Measurements from ENCODE around the gene OXGR1. TPM values are rescaled to one million over a fixed set of nuclear protein-coding genes. Genes with fewer than 3 reads are reported as not detected.

Gene OXGR1
- total RNA-seq, 4 donors from 2014 or later: 0.17 to 5.5 (median 1.2) TPM

DNA sequence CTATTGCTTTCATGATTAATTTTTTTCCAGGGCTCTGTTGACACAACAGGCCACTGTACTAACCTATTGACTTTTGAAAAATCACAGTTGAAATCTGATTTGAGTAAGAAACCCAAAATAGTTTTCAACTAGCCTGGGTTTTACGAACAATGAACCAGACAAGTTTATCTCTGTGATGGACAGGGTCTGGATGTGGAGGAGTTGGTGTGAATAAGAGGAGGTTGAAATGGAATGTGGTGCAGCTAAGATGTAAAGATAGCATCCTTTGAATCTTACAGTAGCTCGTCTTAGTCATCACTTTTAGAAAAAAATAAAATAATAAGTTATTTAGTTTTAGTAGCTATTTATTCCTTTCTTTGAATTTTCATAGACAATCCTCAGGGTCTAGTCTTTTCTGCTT lies 8.3 kb upstream of the OXGR1 start:
- Histone ChIP-seq H3K36me3 (no peaks in the 10 kb centered on the region), H3K4me3 (no peak overlapping the region), H3K27me3 (peaks cover 0 to 5% (median 0%) of the 10 kb centered on the region in 4 donors), H3K9me3 (no peaks in the 10 kb centered on the region), H3K4me1 (no peaks in the 10 kb centered on the region), H3K27ac (replicated peaks in 1 of 4) (no peak overlapping the region)
- 68% methylated on average over 2 of the region's 2 CpGs for WGBS
- TF ChIP-seq POLR2AphosphoS5 (IDR thresholded peaks at IDR 0.05) (no peak), POLR2A (IDR thresholded peaks at IDR 0.05; ENCODE audit: low read depth) (no peak), EP300 (IDR thresholded peaks at IDR 0.05) (no peak), CTCF (IDR thresholded peaks at IDR 0.05) (no peak)
- DNase-seq (ENCODE audit: extremely low spot score): no peak
- intact Hi-C loops (cut with DNase I): no loop called here

DNA sequence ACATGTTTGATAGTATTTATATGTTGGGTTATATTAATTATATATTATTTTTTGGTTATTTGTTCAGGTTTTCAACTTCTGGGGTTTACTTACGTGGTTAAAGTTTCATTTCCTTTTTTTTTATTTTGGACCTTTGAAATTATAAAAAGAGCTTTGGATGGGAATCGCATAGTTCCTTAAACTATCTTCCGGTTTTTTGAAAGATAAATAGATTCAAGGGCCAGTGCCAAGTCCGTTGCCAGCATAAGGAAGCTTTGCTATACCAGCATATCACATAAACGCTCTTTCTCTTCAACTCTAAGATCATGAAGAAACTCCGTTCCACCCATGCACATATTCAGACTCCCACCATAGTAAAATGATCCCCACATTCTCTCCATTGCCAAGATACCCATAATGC lies 7.4 kb upstream of the OXGR1 start:
- Histone ChIP-seq H3K4me1 (no peaks in the 10 kb centered on the region), H3K27me3 (peaks cover 0 to 5% (median 0%) of the 10 kb centered on the region in 4 donors), H3K27ac (replicated peaks in 1 of 4) (no peak overlapping the region), H3K36me3 (no peaks in the 10 kb centered on the region), H3K9me3 (no peaks in the 10 kb centered on the region), H3K4me3 (no peak overlapping the region)
- DNase-seq (ENCODE audit: extremely low spot score): no peak
- intact Hi-C loops (cut with DNase I): no loop called here
- 58% methylated on average over 6 of the region's 6 CpGs for WGBS
- no peak for TF ChIP-seq POLR2A (IDR thresholded peaks at IDR 0.05; ENCODE audit: low read depth)
- TF ChIP-seq POLR2AphosphoS5 (IDR thresholded peaks at IDR 0.05): no peak
- no peak for TF ChIP-seq CTCF (IDR thresholded peaks at IDR 0.05)
- TF ChIP-seq EP300 (IDR thresholded peaks at IDR 0.05): no peak

DNA sequence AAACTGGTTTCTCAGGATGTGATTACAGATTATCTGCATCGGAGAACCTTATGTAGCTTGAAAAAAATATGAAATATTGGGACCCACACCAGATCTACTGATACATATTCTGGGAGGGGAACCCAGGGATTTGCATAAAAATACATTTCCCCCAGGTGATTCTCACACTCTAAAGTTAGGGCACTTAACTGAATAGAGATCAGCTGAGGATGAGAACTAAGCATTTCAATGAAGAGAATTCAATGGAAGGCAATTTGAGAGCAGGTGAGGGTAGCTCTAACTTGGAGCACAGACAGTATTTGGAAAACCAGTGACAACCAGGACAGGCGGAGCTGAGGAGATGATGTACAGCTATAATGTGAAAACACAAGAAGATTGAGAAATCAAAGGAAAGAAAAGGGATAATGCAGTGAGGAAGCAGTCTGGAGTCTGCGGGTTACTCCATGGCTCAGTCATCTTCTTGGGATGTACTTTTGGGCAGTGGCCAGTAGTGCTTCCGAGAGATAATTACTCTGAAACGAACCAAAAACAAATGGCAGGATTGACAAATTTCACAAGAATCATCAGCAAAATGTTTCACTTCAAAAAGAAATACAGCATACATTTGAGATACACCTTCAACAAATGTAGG lies 6.1 kb upstream of the OXGR1 start:
- Histone ChIP-seq H3K27ac (replicated peaks in 1 of 4) (no peak overlapping the region), H3K4me1 (no peaks in the 10 kb centered on the region), H3K36me3 (no peaks in the 10 kb centered on the region), H3K27me3 (peaks cover 0 to 15% (median under 1%) of the 10 kb centered on the region in 4 donors), H3K9me3 (no peaks in the 10 kb centered on the region), H3K4me3 (no peak overlapping the region)
- no peak for DNase-seq (ENCODE audit: extremely low spot score)
- TF ChIP-seq CTCF (IDR thresholded peaks at IDR 0.05) (no peak), POLR2A (IDR thresholded peaks at IDR 0.05; ENCODE audit: low read depth) (no peak), EP300 (IDR thresholded peaks at IDR 0.05) (no peak), POLR2AphosphoS5 (IDR thresholded peaks at IDR 0.05) (no peak)
- intact Hi-C loops (cut with DNase I): no loop called here
- WGBS: 75% methylated on average over 5 of the region's 5 CpGs

- TF ChIP-seq POLR2A (IDR thresholded peaks at IDR 0.05; ENCODE audit: low read depth) (no peak), EP300 (IDR thresholded peaks at IDR 0.05) (no peak), POLR2AphosphoS5 (IDR thresholded peaks at IDR 0.05) (no peak), CTCF (IDR thresholded peaks at IDR 0.05) (no peak)
- Histone ChIP-seq H3K4me3 (no peak overlapping the region), H3K9me3 (no peaks in the 10 kb centered on the region), H3K27ac (replicated peaks in 1 of 4) (no peak overlapping the region), H3K4me1 (peaks cover 4 to 9% (median 8%) of the 10 kb centered on the region in 4 donors), H3K27me3 (peaks cover 0 to 28% (median 6%) of the 10 kb centered on the region in 4 donors), H3K36me3 (no peaks in the 10 kb centered on the region)
- DNase-seq (ENCODE audit: extremely low spot score): no peak
- intact Hi-C loops (cut with DNase I): no loop called here
- 98% methylated on average over 2 of the region's 2 CpGs for WGBS
These were observed 4.8 kb upstream of the OXGR1 start for GRCh38 chr13:96999091-96999490.

- Histone ChIP-seq H3K4me3 (no peak overlapping the region), H3K9me3 (no peaks in the 10 kb centered on the region), H3K4me1 (peaks cover 7 to 15% (median 14%) of the 10 kb centered on the region in 4 donors), H3K36me3 (no peaks in the 10 kb centered on the region), H3K27ac (replicated peaks in 1 of 4) (no peak overlapping the region), H3K27me3 (peaks cover 0 to 38% (median 7%) of the 10 kb centered on the region in 4 donors)
- no peak for DNase-seq (ENCODE audit: extremely low spot score)
- intact Hi-C loops (cut with DNase I): no loop called here
- 84% methylated on average over 2 of the region's 2 CpGs for WGBS
- no peak for TF ChIP-seq EP300 (IDR thresholded peaks at IDR 0.05)
- no peak for TF ChIP-seq CTCF (IDR thresholded peaks at IDR 0.05)
- no peak for TF ChIP-seq POLR2A (IDR thresholded peaks at IDR 0.05; ENCODE audit: low read depth)
- TF ChIP-seq POLR2AphosphoS5 (IDR thresholded peaks at IDR 0.05): no peak
These were observed 3.8 kb upstream of the OXGR1 start for GRCh38 chr13:96998051-96998450.

Measured in esophagus muscularis mucosa (tissue), 4 donors.